ENCODE data around the gene TJP3. TPM values are rescaled to one million over a fixed set of nuclear protein-coding genes. Genes with fewer than 3 reads are reported as not detected.

The TJP3 gene
- total RNA-seq, 1 donor = not detected

- H3K4me3 ChIP-seq (ENCODE audit: low read depth, low read length) = no peak overlapping the region
- TF ChIP-seq CTCF (IDR thresholded peaks at IDR 0.05; ENCODE audit: insufficient read depth, low read depth, low read length) = no peak
- DNase-seq (ENCODE audit: low read depth) = no peak
Observed at GRCh38 chr19:3697094-3697493, 11.1 kb upstream of the TJP3 start.

- H3K4me3 ChIP-seq (ENCODE audit: low read depth, low read length) = peak overlapping the region; percentile 78
- DNase-seq (ENCODE audit: low read depth) = no peak
- TF ChIP-seq CTCF (IDR thresholded peaks at IDR 0.05; ENCODE audit: insufficient read depth, low read depth, low read length) = no peak
Observed at GRCh38 chr19:3697671-3698385, 10.4 kb upstream of the TJP3 start.

GRCh38 chr19:3698386-3698950 is 9.7 kb upstream of the TJP3 start:
- H3K4me3 ChIP-seq (ENCODE audit: low read depth, low read length) = peak overlapping the region; percentile 78
- DNase-seq (ENCODE audit: low read depth) = peak; percentile 47
- no peak for TF ChIP-seq CTCF (IDR thresholded peaks at IDR 0.05; ENCODE audit: insufficient read depth, low read depth, low read length)

GRCh38 chr19:3698974-3699740 is 9.0 kb upstream of the TJP3 start:
- peak; percentile 66 for DNase-seq (ENCODE audit: low read depth)
- TF ChIP-seq CTCF (IDR thresholded peaks at IDR 0.05; ENCODE audit: insufficient read depth, low read depth, low read length) = no peak
- peak overlapping the region; percentile 78 for H3K4me3 ChIP-seq (ENCODE audit: low read depth, low read length)

GRCh38 chr19:3699741-3700241 is 8.4 kb upstream of the TJP3 start:
- TF ChIP-seq CTCF (IDR thresholded peaks at IDR 0.05; ENCODE audit: insufficient read depth, low read depth, low read length) = no peak
- no peak for DNase-seq (ENCODE audit: low read depth)
- peak overlapping the region; percentile 78 for H3K4me3 ChIP-seq (ENCODE audit: low read depth, low read length)

GRCh38 chr19:3700242-3701032 is 7.7 kb upstream of the TJP3 start, which contains the start of gene PIP5K1C:
TSS of gene PIP5K1C (minus strand) at chr19:3700468. CDS start at chr19:3700390, 78 bp downstream.
- peak; percentile 76 for TF ChIP-seq CTCF (IDR thresholded peaks at IDR 0.05; ENCODE audit: insufficient read depth, low read depth, low read length)
- H3K4me3 ChIP-seq (ENCODE audit: low read depth, low read length) = peak within 1 kb of the TSS; percentile 78

More at GRCh38 chr19:3700242-3701032, 7.7 kb upstream of the TJP3 start, which contains the start of gene PIP5K1C:
- DNase-seq (ENCODE audit: low read depth) = peak; percentile 83
